Measurements from ENCODE around the gene OR7C2.
"Not testable (repeated sequence)": the region's sequence is repeated elsewhere in the genome, so short reads cannot be mapped to it uniquely, and the experiment has no call there.

OR7C2 gene

GRCh38 chr19:14940266-14940665, 1.0 kb upstream of the OR7C2 start:
- Histone ChIP-seq H3K9me3 (ENCODE audit: low read length) (no peaks in the 10 kb centered on the region), H2AFZ (ENCODE audit: low read length) (no peak overlapping the region), H3K9me2 (ENCODE audit: low read depth, low read length) (no peaks in the 10 kb centered on the region), H3K79me2 (ENCODE audit: insufficient read depth, low read length) (no peaks in the 10 kb centered on the region), H3K4me2 (ENCODE audit: low read length) (no peak overlapping the region), H3K36me3 (ENCODE audit: insufficient read depth, low read length) (no peaks in the 10 kb centered on the region), H3K9ac (ENCODE audit: low read length) (no peak overlapping the region), H4K20me1 (ENCODE audit: insufficient read depth, low read length) (no peaks in the 10 kb centered on the region), H3K4me1 (ENCODE audit: insufficient read depth, low read length, severe bottlenecking) (no peaks in the 10 kb centered on the region), H3K4me3 (ENCODE audit: low read depth, low read length, poor library complexity, severe bottlenecking) (no peak overlapping the region), H3K27ac (ENCODE audit: low read depth, low read length, poor library complexity, severe bottlenecking) (no peak overlapping the region), H3K27me3 (ENCODE audit: insufficient read depth, low read length) (no peaks in the 10 kb centered on the region), H3F3A (ENCODE audit: insufficient read depth, low read length) (no peaks in the 10 kb centered on the region)
- no peak for TF ChIP-seq EZH2 (IDR thresholded peaks at IDR 0.05; ENCODE audit: borderline replicate concordance, low read length)
- no peak for TF ChIP-seq CTCF (IDR thresholded peaks at IDR 0.05; ENCODE audit: low read length)

GRCh38 chr19:14943601-14944000, 2.3 kb downstream of the OR7C2 start:
- Histone ChIP-seq H3F3A (ENCODE audit: insufficient read depth, low read length) (no peaks in the 10 kb centered on the region), H3K36me3 (ENCODE audit: insufficient read depth, low read length) (no peaks in the 10 kb centered on the region), H3K27ac (ENCODE audit: low read depth, low read length, poor library complexity, severe bottlenecking) (no peak overlapping the region), H3K9me3 (ENCODE audit: low read length) (no peaks in the 10 kb centered on the region), H3K27me3 (ENCODE audit: insufficient read depth, low read length) (no peaks in the 10 kb centered on the region), H3K9ac (ENCODE audit: low read length) (no peak overlapping the region), H3K9me2 (ENCODE audit: low read depth, low read length) (no peaks in the 10 kb centered on the region), H2AFZ (ENCODE audit: low read length) (no peak overlapping the region), H3K4me2 (ENCODE audit: low read length) (no peak overlapping the region), H4K20me1 (ENCODE audit: insufficient read depth, low read length) (no peaks in the 10 kb centered on the region), H3K79me2 (ENCODE audit: insufficient read depth, low read length) (no peaks in the 10 kb centered on the region), H3K4me3 (ENCODE audit: low read depth, low read length, poor library complexity, severe bottlenecking) (no peak overlapping the region), H3K4me1 (ENCODE audit: insufficient read depth, low read length, severe bottlenecking) (no peaks in the 10 kb centered on the region)
- TF ChIP-seq CTCF (IDR thresholded peaks at IDR 0.05; ENCODE audit: low read length) (no peak), EZH2 (IDR thresholded peaks at IDR 0.05; ENCODE audit: borderline replicate concordance, low read length) (no peak)

GRCh38 chr19:14944456-14944855, 3.2 kb downstream of the OR7C2 start:
- Histone ChIP-seq H3K9ac (ENCODE audit: low read length) (no peak overlapping the region), H3K4me1 (ENCODE audit: insufficient read depth, low read length, severe bottlenecking) (no peaks in the 10 kb centered on the region), H3K9me3 (ENCODE audit: low read length) (no peaks in the 10 kb centered on the region), H3K4me3 (ENCODE audit: low read depth, low read length, poor library complexity, severe bottlenecking) (no peak overlapping the region), H3K9me2 (ENCODE audit: low read depth, low read length) (no peaks in the 10 kb centered on the region), H4K20me1 (ENCODE audit: insufficient read depth, low read length) (no peaks in the 10 kb centered on the region), H3K36me3 (ENCODE audit: insufficient read depth, low read length) (no peaks in the 10 kb centered on the region), H3K4me2 (ENCODE audit: low read length) (no peak overlapping the region), H3F3A (ENCODE audit: insufficient read depth, low read length) (no peaks in the 10 kb centered on the region), H3K27ac (ENCODE audit: low read depth, low read length, poor library complexity, severe bottlenecking) (no peak overlapping the region), H3K79me2 (ENCODE audit: insufficient read depth, low read length) (no peaks in the 10 kb centered on the region), H3K27me3 (ENCODE audit: insufficient read depth, low read length) (no peaks in the 10 kb centered on the region), H2AFZ (ENCODE audit: low read length) (no peak overlapping the region)
- TF ChIP-seq EZH2 (IDR thresholded peaks at IDR 0.05; ENCODE audit: borderline replicate concordance, low read length) (no peak), CTCF (IDR thresholded peaks at IDR 0.05; ENCODE audit: low read length) (no peak)

- H4K20me1 ChIP-seq (ENCODE audit: insufficient read depth, low read length); H3K27ac ChIP-seq (ENCODE audit: low read depth, low read length, poor library complexity, severe bottlenecking); H3K4me3 ChIP-seq (ENCODE audit: low read depth, low read length, poor library complexity, severe bottlenecking); H3K9me3 ChIP-seq (ENCODE audit: low read length); H3K79me2 ChIP-seq (ENCODE audit: insufficient read depth, low read length); H3K27me3 ChIP-seq (ENCODE audit: insufficient read depth, low read length); H3K4me2 ChIP-seq (ENCODE audit: low read length); H2AFZ ChIP-seq (ENCODE audit: low read length); H3K9me2 ChIP-seq (ENCODE audit: low read depth, low read length); H3K36me3 ChIP-seq (ENCODE audit: insufficient read depth, low read length); H3K4me1 ChIP-seq (ENCODE audit: insufficient read depth, low read length, severe bottlenecking); H3K9ac ChIP-seq (ENCODE audit: low read length); H3F3A ChIP-seq (ENCODE audit: insufficient read depth, low read length): not testable (repeated sequence)
These were observed 8.1 kb downstream of the OR7C2 start for GRCh38 chr19:14949413-14949812.

Data from OCI-LY1 (cell line).